HEK293 (cell line): ENCODE data around the gene BRF1.

ENCODE experiments used
- CTCF ChIA-PET: fragments of 350-600 bp; formaldehyde crosslinking; extraction: SDS; loops from one replicate; lab custom pipeline; 2021; ENCODE audit warnings: antibody characterized with exemption; lab: Yijun Ruan, JAX
- POLR2A ChIA-PET: fragments of 300-600 bp; formaldehyde crosslinking; extraction: SDS; loops from one replicate; lab custom pipeline; 2020; ENCODE audit warnings: antibody characterized with exemption, inconsistent platforms; lab: Yijun Ruan, JAX
- H3K27ac ChIP-seq: fragments of 200-500 bp; sonication (Bioruptor generic); 2 replicates; pipeline ENCODE4 v1.5.1; 2014; ENCODE audit warnings: low read depth, low read length, control low read depth, inconsistent platforms; ENCODE audit errors: extremely low read depth
- H3K36me3 ChIP-seq, 2 experiments: fragments of 200-500 bp in 1 of 2; sonication (Bioruptor generic) in 1 of 2; 1 replicate in 1 of 2; 2 replicates in 1 of 2; pipeline ENCODE4 v1.5.1; 2014 to 2017; ENCODE audit warnings: inconsistent platforms in 2 of 2, low read length in 2 of 2; ENCODE audit not compliant: control insufficient read depth in 2 of 2, insufficient read depth in 1 of 2
- H3K4me1 ChIP-seq: fragments of 200-500 bp; sonication (Bioruptor generic); 2 replicates; pipeline ENCODE4 v1.5.1; 2014; ENCODE audit warnings: mild to moderate bottlenecking, low read length, inconsistent platforms; ENCODE audit not compliant: control insufficient read depth, insufficient read depth
- H3K4me3 ChIP-seq: 2 replicates; pipeline ENCODE4 v1.5.1; 2011; ENCODE audit warnings: low read depth, mild to moderate bottlenecking, control low read depth, low read length, moderate library complexity
- H3K9me3 ChIP-seq: fragments of 200-500 bp; sonication (Bioruptor generic); 2 replicates; pipeline ENCODE4 v1.5.1; 2014; ENCODE audit warnings: low read depth, low read length, inconsistent platforms; ENCODE audit not compliant: control insufficient read depth, insufficient read depth
- MZF1 ChIP-seq: fragments of 450-650 bp; formaldehyde crosslinking; IDR thresholded peaks from 2 replicates; pipeline ENCODE4 v1.5.1; 2017; ENCODE audit warnings: missing biosample characterization, missing genetic modification characterization, borderline replicate concordance
- RBAK ChIP-seq: fragments of 450-650 bp; formaldehyde crosslinking; IDR thresholded peaks from 2 replicates; pipeline ENCODE4 v1.5.1; 2016; ENCODE audit warnings: missing biosample characterization, missing genetic modification characterization
- ZBTB21 ChIP-seq: fragments of 450-650 bp; formaldehyde crosslinking; IDR thresholded peaks from 2 replicates; pipeline ENCODE4 v1.5.1; 2017; ENCODE audit warnings: missing biosample characterization, missing genetic modification characterization
- ZNF10 ChIP-seq: fragments of 450-650 bp; formaldehyde crosslinking; IDR thresholded peaks from 2 replicates; pipeline ENCODE4 v1.5.1; 2017; ENCODE audit warnings: missing biosample characterization, missing genetic modification characterization
- ZNF121 ChIP-seq: fragments of 450-650 bp; formaldehyde crosslinking; IDR thresholded peaks from 2 replicates; pipeline ENCODE4 v1.5.1; 2016; ENCODE audit warnings: missing biosample characterization, missing genetic modification characterization
- ZNF184 ChIP-seq: fragments of 450-650 bp; IDR thresholded peaks from 2 replicates; pipeline ENCODE4 v1.5.1; 2018; ENCODE audit warnings: missing biosample characterization, mild to moderate bottlenecking, missing genetic modification characterization
- ZNF239 ChIP-seq: fragments of 450-650 bp; formaldehyde crosslinking; IDR thresholded peaks from 2 replicates; pipeline ENCODE4 v1.5.1; 2016; ENCODE audit warnings: missing biosample characterization, missing genetic modification characterization
- ZNF433 ChIP-seq: fragments of 450-650 bp; formaldehyde crosslinking; IDR thresholded peaks from 2 replicates; pipeline ENCODE4 v1.5.1; 2016; ENCODE audit warnings: missing biosample characterization, missing genetic modification characterization, low read depth
- ZNF514 ChIP-seq: fragments of 450-650 bp; formaldehyde crosslinking; IDR thresholded peaks from 2 replicates; pipeline ENCODE4 v1.5.1; 2016; ENCODE audit warnings: missing biosample characterization, missing genetic modification characterization
- ZNF521 ChIP-seq: fragments of 450-650 bp; formaldehyde crosslinking; IDR thresholded peaks from 2 replicates; pipeline ENCODE4 v1.5.1; 2017; ENCODE audit warnings: missing biosample characterization, mild to moderate bottlenecking, missing genetic modification characterization
- ZNF530 ChIP-seq: fragments of 450-650 bp; formaldehyde crosslinking; IDR thresholded peaks from 2 replicates; pipeline ENCODE4 v1.5.1; 2016; ENCODE audit warnings: low read depth, missing biosample characterization, missing genetic modification characterization
- ZNF544 ChIP-seq: fragments of 450-650 bp; formaldehyde crosslinking; IDR thresholded peaks from 2 replicates; pipeline ENCODE4 v1.5.0; 2017; ENCODE audit warnings: missing biosample characterization, missing genetic modification characterization
- ZNF76 ChIP-seq: fragments of 450-650 bp; formaldehyde crosslinking; IDR thresholded peaks from 2 replicates; pipeline ENCODE4; 2016; ENCODE audit warnings: low read depth, missing biosample characterization, missing genetic modification characterization, borderline replicate concordance
- ZSCAN16 ChIP-seq: fragments of 450-650 bp; formaldehyde crosslinking; IDR thresholded peaks from 2 replicates; pipeline ENCODE4 v1.5.1; 2016; ENCODE audit warnings: missing biosample characterization, missing genetic modification characterization
- ZSCAN23 ChIP-seq: fragments of 450-650 bp; formaldehyde crosslinking; IDR thresholded peaks from 2 replicates; pipeline ENCODE4 v1.5.1; 2016; ENCODE audit warnings: missing biosample characterization, missing genetic modification characterization
- TF ChIP-seq, protein P1 (sequence below): fragments of 450-650 bp; formaldehyde crosslinking; IDR thresholded peaks from 2 replicates; pipeline ENCODE4 v1.5.1; 2016; ENCODE audit warnings: missing biosample characterization, missing genetic modification characterization
- TF ChIP-seq, protein P2 (sequence below): fragments of 450-650 bp; formaldehyde crosslinking; IDR thresholded peaks from 2 replicates; pipeline ENCODE4 v1.5.1; 2016; ENCODE audit warnings: missing biosample characterization, missing genetic modification characterization
- TF ChIP-seq, protein P3 (sequence below): fragments of 450-650 bp; formaldehyde crosslinking; IDR thresholded peaks from 2 replicates; pipeline ENCODE4 v1.5.1; 2016; ENCODE audit warnings: missing biosample characterization, missing genetic modification characterization, low read depth

BRF1 gene

GRCh38 chr14:105210266-105211025 lies 90.4 kb downstream of the BRF1 start (continued):
- TF ChIP-seq, protein P1, sequence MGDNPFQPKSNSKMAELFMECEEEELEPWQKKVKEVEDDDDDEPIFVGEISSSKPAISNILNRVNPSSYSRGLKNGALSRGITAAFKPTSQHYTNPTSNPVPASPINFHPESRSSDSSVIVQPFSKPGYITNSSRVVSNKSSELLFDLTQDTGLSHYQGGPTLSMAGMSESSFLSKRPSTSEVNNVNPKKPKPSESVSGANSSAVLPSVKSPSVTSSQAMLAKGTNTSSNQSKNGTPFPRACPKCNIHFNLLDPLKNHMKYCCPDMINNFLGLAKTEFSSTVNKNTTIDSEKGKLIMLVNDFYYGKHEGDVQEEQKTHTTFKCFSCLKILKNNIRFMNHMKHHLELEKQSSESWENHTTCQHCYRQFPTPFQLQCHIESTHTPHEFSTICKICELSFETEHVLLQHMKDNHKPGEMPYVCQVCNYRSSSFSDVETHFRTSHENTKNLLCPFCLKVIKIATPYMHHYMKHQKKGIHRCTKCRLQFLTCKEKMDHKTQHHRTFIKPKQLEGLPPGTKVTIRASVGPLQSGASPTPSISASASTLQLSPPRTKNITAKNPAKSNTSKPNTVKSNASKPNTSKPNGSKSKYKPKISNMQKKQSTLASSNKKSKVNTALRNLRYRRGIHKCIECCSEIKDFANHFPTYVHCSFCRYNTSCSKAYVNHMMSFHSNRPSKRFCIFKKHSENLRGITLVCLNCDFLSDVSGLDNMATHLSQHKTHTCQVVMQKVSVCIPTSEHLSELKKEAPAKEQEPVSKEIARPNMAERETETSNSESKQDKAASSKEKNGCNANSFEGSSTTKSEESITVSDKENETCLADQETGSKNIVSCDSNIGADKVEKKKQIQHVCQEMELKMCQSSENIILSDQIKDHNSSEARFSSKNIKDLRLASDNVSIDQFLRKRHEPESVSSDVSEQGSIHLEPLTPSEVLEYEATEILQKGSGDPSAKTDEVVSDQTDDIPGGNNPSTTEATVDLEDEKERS (tag by site-specific recombination): no peak
- TF ChIP-seq, all 188 proteins: peak for 0

- H3K4me1 ChIP-seq: no peaks in the 10 kb centered on the region
- ChIA-PET CTCF (interaction anchor here (2.4 kb wide), 1 partner anchor 142 kb away, joined by 9 read pairs; no protein-coding TSS in a partner anchor), POLR2A (no interaction called here)
- H3K36me3 ChIP-seq: peaks cover 0 to 31% of the 10 kb centered on the region in 2 experiments; a peak in 1 of 3 replicates
- TF ChIP-seq ZNF76 (tag by site-specific recombination) (no peak), ZNF514 (no peak), ZBTB21 (tag by site-specific recombination) (no peak), ZNF433 (tag by site-specific recombination) (no peak)
- H3K4me3 ChIP-seq: no peak overlapping the region
- no peaks in the 10 kb centered on the region for H3K9me3 ChIP-seq
- H3K27ac ChIP-seq: no peak overlapping the region
Observed at GRCh38 chr14:105209646-105210045, 91.2 kb downstream of the BRF1 start.

DNA sequence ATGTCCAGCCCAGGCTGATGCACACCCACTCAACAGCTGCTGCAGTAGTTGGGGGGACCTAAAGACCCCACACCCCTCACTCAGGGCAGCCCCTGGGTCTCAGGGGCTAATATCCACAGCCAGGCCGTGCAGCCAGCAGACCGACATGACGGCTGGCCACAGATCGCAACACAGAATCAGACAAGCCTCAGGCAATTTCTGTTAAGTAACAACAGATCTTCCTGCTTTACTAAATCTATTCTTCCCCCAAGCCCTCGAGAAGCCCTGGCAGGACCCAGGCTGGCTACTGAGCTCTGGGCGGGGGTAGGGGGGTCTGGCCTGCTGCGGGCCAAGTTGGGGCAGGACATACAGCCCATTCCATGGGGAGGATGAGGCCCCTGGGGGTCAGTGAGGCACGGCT lies 91.7 kb downstream of the BRF1 start:
- no peaks in the 10 kb centered on the region for H3K9me3 ChIP-seq
- no peak overlapping the region for H3K27ac ChIP-seq
- H3K4me1 ChIP-seq: no peaks in the 10 kb centered on the region
- CTCF ChIA-PET: interaction anchor here (2.4 kb wide), 1 partner anchor 143 kb away, joined by 9 read pairs; no protein-coding TSS in a partner anchor
- H3K36me3 ChIP-seq: peaks cover 0 to 29% of the 10 kb centered on the region in 2 experiments; a peak in 1 of 3 replicates
- H3K4me3 ChIP-seq: no peak overlapping the region
- POLR2A ChIA-PET: no interaction called here
- TF ChIP-seq, protein P2, sequence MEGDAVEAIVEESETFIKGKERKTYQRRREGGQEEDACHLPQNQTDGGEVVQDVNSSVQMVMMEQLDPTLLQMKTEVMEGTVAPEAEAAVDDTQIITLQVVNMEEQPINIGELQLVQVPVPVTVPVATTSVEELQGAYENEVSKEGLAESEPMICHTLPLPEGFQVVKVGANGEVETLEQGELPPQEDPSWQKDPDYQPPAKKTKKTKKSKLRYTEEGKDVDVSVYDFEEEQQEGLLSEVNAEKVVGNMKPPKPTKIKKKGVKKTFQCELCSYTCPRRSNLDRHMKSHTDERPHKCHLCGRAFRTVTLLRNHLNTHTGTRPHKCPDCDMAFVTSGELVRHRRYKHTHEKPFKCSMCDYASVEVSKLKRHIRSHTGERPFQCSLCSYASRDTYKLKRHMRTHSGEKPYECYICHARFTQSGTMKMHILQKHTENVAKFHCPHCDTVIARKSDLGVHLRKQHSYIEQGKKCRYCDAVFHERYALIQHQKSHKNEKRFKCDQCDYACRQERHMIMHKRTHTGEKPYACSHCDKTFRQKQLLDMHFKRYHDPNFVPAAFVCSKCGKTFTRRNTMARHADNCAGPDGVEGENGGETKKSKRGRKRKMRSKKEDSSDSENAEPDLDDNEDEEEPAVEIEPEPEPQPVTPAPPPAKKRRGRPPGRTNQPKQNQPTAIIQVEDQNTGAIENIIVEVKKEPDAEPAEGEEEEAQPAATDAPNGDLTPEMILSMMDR (tag by site-specific recombination): no peak
- TF ChIP-seq, protein P3, sequence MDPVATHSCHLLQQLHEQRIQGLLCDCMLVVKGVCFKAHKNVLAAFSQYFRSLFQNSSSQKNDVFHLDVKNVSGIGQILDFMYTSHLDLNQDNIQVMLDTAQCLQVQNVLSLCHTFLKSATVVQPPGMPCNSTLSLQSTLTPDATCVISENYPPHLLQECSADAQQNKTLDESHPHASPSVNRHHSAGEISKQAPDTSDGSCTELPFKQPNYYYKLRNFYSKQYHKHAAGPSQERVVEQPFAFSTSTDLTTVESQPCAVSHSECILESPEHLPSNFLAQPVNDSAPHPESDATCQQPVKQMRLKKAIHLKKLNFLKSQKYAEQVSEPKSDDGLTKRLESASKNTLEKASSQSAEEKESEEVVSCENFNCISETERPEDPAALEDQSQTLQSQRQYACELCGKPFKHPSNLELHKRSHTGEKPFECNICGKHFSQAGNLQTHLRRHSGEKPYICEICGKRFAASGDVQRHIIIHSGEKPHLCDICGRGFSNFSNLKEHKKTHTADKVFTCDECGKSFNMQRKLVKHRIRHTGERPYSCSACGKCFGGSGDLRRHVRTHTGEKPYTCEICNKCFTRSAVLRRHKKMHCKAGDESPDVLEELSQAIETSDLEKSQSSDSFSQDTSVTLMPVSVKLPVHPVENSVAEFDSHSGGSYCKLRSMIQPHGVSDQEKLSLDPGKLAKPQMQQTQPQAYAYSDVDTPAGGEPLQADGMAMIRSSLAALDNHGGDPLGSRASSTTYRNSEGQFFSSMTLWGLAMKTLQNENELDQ (tag by site-specific recombination): no peak
- TF ChIP-seq ZNF521 (tag by site-specific recombination): no peak
- no peak for TF ChIP-seq ZNF184 (tag by site-specific recombination)
- no peak for TF ChIP-seq ZNF544 (tag by site-specific recombination)
- no peak for TF ChIP-seq ZNF239
- TF ChIP-seq ZSCAN23 (tag by site-specific recombination): no peak
- TF ChIP-seq MZF1 (tag by site-specific recombination): no peak
- TF ChIP-seq ZNF530: no peak
- no peak for TF ChIP-seq ZNF10 (tag by site-specific recombination)
- no peak for TF ChIP-seq ZNF121 (tag by site-specific recombination)
- no peak for TF ChIP-seq ZSCAN16 (tag by site-specific recombination)
- no peak for TF ChIP-seq RBAK
